CD14-positive monocyte (primary cell): ENCODE data around the gene ESF1. TPM values are rescaled to one million over a fixed set of nuclear protein-coding genes. Genes with fewer than 3 reads are reported as not detected.

Source experiments
- DNase-seq, 3 donors: peaks; one replicate each; pipeline ENCODE4 v3.0.0-alpha.2; 2011 to 2022
- H2AFZ ChIP-seq: 2 replicates; pipeline ENCODE4 v1.6.0; 2012; ENCODE audit warnings: mild to moderate bottlenecking, low read depth, low read length, inconsistent platforms; ENCODE audit not compliant: insufficient read depth, poor library complexity, severe bottlenecking
- H3K27ac ChIP-seq, 2 donors: 1 replicate in 1 of 2; 2 replicates in 1 of 2; pipeline ENCODE4 v1.5.1; 2012 to 2013; ENCODE audit warnings: low read length in 2 of 2, control low read depth in 1 of 2, inconsistent platforms in 1 of 2, low read depth in 1 of 2, mild to moderate bottlenecking in 1 of 2
- H3K27me3 ChIP-seq, 2 donors: one replicate each; pipeline versions ENCODE4 v1.6.0 to v1.6.1; 2011 to 2013; ENCODE audit warnings: low read length in 2 of 2; ENCODE audit not compliant: control insufficient read depth in 2 of 2, insufficient read depth in 2 of 2
- H3K36me3 ChIP-seq, 2 donors: replicated peaks in 1 of 2; 1 replicate in 1 of 2; 2 replicates in 1 of 2; pipeline versions ENCODE4 v1.5.1 to v1.6.1; 2012 to 2013; ENCODE audit warnings: low read length in 2 of 2, control low read depth in 1 of 2, inconsistent platforms in 1 of 2, mild to moderate bottlenecking in 1 of 2; ENCODE audit not compliant: insufficient read depth in 2 of 2, control insufficient read depth in 1 of 2
- H3K4me1 ChIP-seq, 2 donors: 1 replicate in 1 of 2; 2 replicates in 1 of 2; pipeline versions ENCODE4 v1.5.1 to v1.6.1; 2012 to 2013; ENCODE audit warnings: low read length in 2 of 2, control low read depth in 1 of 2, inconsistent platforms in 1 of 2, mild to moderate bottlenecking in 1 of 2, moderate library complexity in 1 of 2; ENCODE audit not compliant: insufficient read depth in 2 of 2, control insufficient read depth in 1 of 2
- H3K4me2 ChIP-seq: replicated peaks from 2 replicates; pipeline ENCODE3; 2012; ENCODE audit warnings: low read length, moderate library complexity, mild to moderate bottlenecking; ENCODE audit not compliant: poor library complexity, severe bottlenecking; ENCODE audit errors: extremely low read depth
- H3K4me3 ChIP-seq, 3 experiments: fragments of 200-600 bp in 1 of 3; sonication (generic) in 1 of 3; replicated peaks in 1 of 3; 1 replicate in 2 of 3; 2 replicates in 1 of 3; pipeline ENCODE4 v1.5.1; 2011 to 2013; ENCODE audit warnings: low read length in 3 of 3, mild to moderate bottlenecking in 3 of 3, control low read depth in 2 of 3, low read depth in 2 of 3, inconsistent platforms in 1 of 3, moderate library complexity in 1 of 3
- H3K79me2 ChIP-seq: 2 replicates; pipeline ENCODE4 v1.6.0; 2012; ENCODE audit warnings: mild to moderate bottlenecking, control low read depth, inconsistent platforms, low read length, moderate library complexity; ENCODE audit not compliant: insufficient read depth
- H3K9ac ChIP-seq: 2 replicates; pipeline ENCODE4 v1.6.0; 2017; ENCODE audit warnings: low read length, mild to moderate bottlenecking; ENCODE audit not compliant: insufficient read depth, poor library complexity, severe bottlenecking
- H3K9me3 ChIP-seq, 2 donors: replicated peaks in 1 of 2; 1 replicate in 1 of 2; 2 replicates in 1 of 2; pipeline versions ENCODE4 v1.5.1 to v1.6.1; 2012 to 2013; ENCODE audit warnings: low read length in 2 of 2, control low read depth in 1 of 2; ENCODE audit not compliant: control insufficient read depth in 1 of 2, insufficient read depth in 1 of 2
- H4K20me1 ChIP-seq: 2 replicates; pipeline ENCODE4 v1.6.0; 2012; ENCODE audit warnings: mild to moderate bottlenecking, low read length, control low read depth, moderate library complexity; ENCODE audit not compliant: insufficient read depth
- H3K27ac Mint-ChIP-seq, 7 donors: one replicate each; pipeline ENCODE4 v1.8.0; 2020; ENCODE audit warnings: mild to moderate bottlenecking in 7 of 7, mixed read lengths in 7 of 7, moderate library complexity in 6 of 7, inconsistent platforms in 2 of 7
- H3K27me3 Mint-ChIP-seq, 3 donors: one replicate each; pipeline ENCODE4 v1.8.0; 2021 to 2022; ENCODE audit warnings: low read depth in 3 of 3, mild to moderate bottlenecking in 3 of 3, mixed read lengths in 3 of 3, moderate library complexity in 3 of 3, inconsistent platforms in 1 of 3
- H3K36me3 Mint-ChIP-seq, 2 donors: one replicate each; pipeline ENCODE4 v1.8.0; 2020; ENCODE audit warnings: mixed read lengths in 2 of 2, inconsistent platforms in 1 of 2, mild to moderate bottlenecking in 1 of 2
- H3K4me1 Mint-ChIP-seq: one replicate; pipeline ENCODE4 v1.8.0; 2020; ENCODE audit warnings: mild to moderate bottlenecking, mixed read lengths
- H3K4me3 Mint-ChIP-seq, 2 donors: one replicate each; pipeline ENCODE4 v1.8.0; 2020; ENCODE audit warnings: mild to moderate bottlenecking in 2 of 2, mixed read lengths in 2 of 2, moderate library complexity in 1 of 2
- H3K9me3 Mint-ChIP-seq, 7 donors: one replicate each; pipeline ENCODE4 v1.8.0; 2020 to 2022; ENCODE audit warnings: mixed read lengths in 7 of 7, mild to moderate bottlenecking in 6 of 7, moderate library complexity in 6 of 7, inconsistent platforms in 2 of 7
- CTCF ChIP-seq: fragments of 200-600 bp; IDR thresholded peaks from one replicate; pipeline ENCODE4 v1.8.0; 2022; ENCODE audit warnings: antibody characterized with exemption, mild to moderate bottlenecking
- WGBS: methylation state at CpG from one replicate; pipeline ENCODE4 v1.1.5; 2013; ENCODE audit warnings: missing lambda C conversion rate; ENCODE audit not compliant: insufficient coverage; 5-methylcytosine and 5-hydroxymethylcytosine counted together
- intact Hi-C, 2 donors: fragments of 100-400 bp; cut with micrococcal nuclease; formaldehyde crosslinking; loops; one replicate each; pipeline versions ENCODE4 v1.15.0 to v1.15.1; 2023
- polyA plus RNA-seq, 3 donors: library from polyadenylated mRNA; depleted of rRNA in 1 of 3; unstranded in 2 of 3; stranded (reverse) in 1 of 3; fragments of 300-500 nt in 2 of 3; fragments of >200 nt in 1 of 3; fragmentation: Illumina TruSeq in 2 of 3; gene quantifications; 1 replicate in 2 of 3; 2 replicates in 1 of 3; pipeline ENCODE4 v1.2.3, GENCODE V29; 2012 to 2021

The ESF1 gene
- polyA plus RNA-seq, 3 donors: 0.73 to 2.3 (median 1.7) TPM

GRCh38 chr20:13717631-13718044 is 67.1 kb downstream of the ESF1 start:
- peak overlapping the region in 1 of 7 donors; percentile 35 for H3K27ac Mint-ChIP-seq
- intact Hi-C loops: no loop called here

GRCh38 chr20:13715171-13715570 is 69.5 kb downstream of the ESF1 start:
- Histone ChIP-seq H3K4me2 (no peak overlapping the region), H3K27me3 (no peaks in the 10 kb centered on the region), H3K9me3 (no peaks in the 10 kb centered on the region), H3K4me3 (no peak overlapping the region), H4K20me1 (no peaks in the 10 kb centered on the region), H2AFZ (no peak overlapping the region), H3K4me1 (peaks cover 0 to 2% of the 10 kb centered on the region in 2 donors), H3K27ac (no peak overlapping the region), H3K36me3 (peaks cover 35 to 60% of the 10 kb centered on the region in 2 donors), H3K9ac (no peak overlapping the region), H3K79me2 (no peaks in the 10 kb centered on the region)
- no peak overlapping the region for H3K27ac Mint-ChIP-seq
- no peak for TF ChIP-seq CTCF
- no peak overlapping the region for H3K4me3 Mint-ChIP-seq
- 100% methylated on average over 2 of the region's 3 CpGs for WGBS
- H3K4me1 Mint-ChIP-seq: peaks cover 10% of the 10 kb centered on the region
- H3K27me3 Mint-ChIP-seq: no peaks in the 10 kb centered on the region
- DNase-seq: no peak
- intact Hi-C loops: no loop called here
- H3K9me3 Mint-ChIP-seq: peaks cover 0 to 8% (median 4%) of the 10 kb centered on the region in 7 donors
- H3K36me3 Mint-ChIP-seq: peaks cover 49 to 50% of the 10 kb centered on the region in 2 donors

More at GRCh38 chr20:13717631-13718044, 67.1 kb downstream of the ESF1 start:
- no CpG with 5 or more reads among the region's 1 CpG for WGBS
- peaks cover 50 to 53% of the 10 kb centered on the region in 2 donors for H3K36me3 Mint-ChIP-seq
- DNase-seq: no peak
- H3K27me3 ChIP-seq: no peaks in the 10 kb centered on the region
- H3K4me2 ChIP-seq: no peak overlapping the region
- H3K4me3 Mint-ChIP-seq: no peak overlapping the region
- no peaks in the 10 kb centered on the region for H3K79me2 ChIP-seq
- H2AFZ ChIP-seq: no peak overlapping the region
- H4K20me1 ChIP-seq: no peaks in the 10 kb centered on the region
- H3K27ac ChIP-seq: peak overlapping the region in 1 of 2 donors; percentile 14
- H3K36me3 ChIP-seq: peaks cover 35 to 61% of the 10 kb centered on the region in 2 donors
- TF ChIP-seq CTCF: no peak
- no peaks in the 10 kb centered on the region for H3K27me3 Mint-ChIP-seq
- H3K9me3 ChIP-seq: no peaks in the 10 kb centered on the region
- H3K4me3 ChIP-seq: no peak overlapping the region
- H3K9ac ChIP-seq: no peak overlapping the region
- peaks cover 4 to 6% of the 10 kb centered on the region in 2 donors for H3K4me1 ChIP-seq
- H3K4me1 Mint-ChIP-seq: peaks cover 14% of the 10 kb centered on the region
- H3K9me3 Mint-ChIP-seq: no peaks in the 10 kb centered on the region
